Small intestine (tissue), 7 donors: ENCODE results near the gene UNC13D. TPM values are rescaled to one million over a fixed set of nuclear protein-coding genes. Genes with fewer than 3 reads are reported as not detected.
A peak's percentile ranks its signal among the peaks of the same experiment; 100 is the strongest.

ENCODE experiments used
- DNase-seq, 2 donors: peaks; one replicate each; pipeline versions ENCODE4 v3.0.0 to v3.0.0-alpha.2; 2013
- FAIRE-seq: peaks from 2 replicates; lab custom pipeline; 2012; peaks lifted over from hg19 to GRCh38; lab: Jason Lieb, UNC
- H3K27ac ChIP-seq, 3 donors: one replicate each; pipeline ENCODE4 v1.5.1; 2013; ENCODE audit warnings: low read length in 2 of 3, mild to moderate bottlenecking in 2 of 3, control low read depth in 1 of 3, inconsistent platforms in 1 of 3, low read depth in 1 of 3, moderate library complexity in 1 of 3
- H3K27me3 ChIP-seq, 3 donors: one replicate each; pipeline ENCODE4 v1.6.1; 2013; ENCODE audit warnings: low read length in 3 of 3, inconsistent platforms in 1 of 3; ENCODE audit not compliant: control insufficient read depth in 3 of 3, insufficient read depth in 3 of 3
- H3K36me3 ChIP-seq, 3 donors: one replicate each; pipeline ENCODE4 v1.6.1; 2013; ENCODE audit warnings: low read length in 3 of 3, inconsistent platforms in 1 of 3, low read depth in 1 of 3, mild to moderate bottlenecking in 1 of 3, moderate library complexity in 1 of 3; ENCODE audit not compliant: control insufficient read depth in 3 of 3, insufficient read depth in 2 of 3
- H3K4me1 ChIP-seq, 3 donors: one replicate each; pipeline ENCODE4 v1.6.1; 2013; ENCODE audit warnings: low read length in 2 of 3, inconsistent platforms in 1 of 3, low read depth in 1 of 3, mild to moderate bottlenecking in 1 of 3, moderate library complexity in 1 of 3; ENCODE audit not compliant: control insufficient read depth in 3 of 3, insufficient read depth in 2 of 3
- H3K4me3 ChIP-seq, 3 donors: one replicate each; pipeline ENCODE4 v1.5.1; 2013; ENCODE audit warnings: low read length in 3 of 3, control low read depth in 1 of 3, inconsistent platforms in 1 of 3, low read depth in 1 of 3, mild to moderate bottlenecking in 1 of 3, moderate library complexity in 1 of 3
- H3K9me3 ChIP-seq, 2 donors: one replicate each; pipeline ENCODE4 v1.6.1; 2013; ENCODE audit warnings: low read depth in 1 of 2, low read length in 1 of 2; ENCODE audit not compliant: control insufficient read depth in 2 of 2, insufficient read depth in 1 of 2
- WGBS, 3 donors: extraction: QIAGEN DNeasy Blood & Tissue Kit; methylation state at CpG; one replicate each; pipeline ENCODE4 v1.1.7; 2013; 5-methylcytosine and 5-hydroxymethylcytosine counted together
- polyA plus RNA-seq, 4 donors: library from polyadenylated mRNA; stranded (reverse) in 3 of 4; unstranded in 1 of 4; fragments of 200-250 nt in 3 of 4; fragments of 120-200 nt in 1 of 4; gene quantifications; one replicate each; pipeline versions ENCODE4 v1.2.1 to v1.2.3, GENCODE V29; 2013
- donor health status: healthy with polysubstance abuse.
- donor health status: control.
- donor health status: control.
- donor health status: Bipolar disorder and iron deficiency.
- donor health status: healthy.

Gene UNC13D
- polyA plus RNA-seq, 4 donors, result 8.1 to 40.3 (median 12.6) TPM

GRCh38 chr17:75836605-75837004, 7.6 kb downstream of the UNC13D start:
- H3K36me3 ChIP-seq, result peaks cover 0 to 77% (median 5%) of the 10 kb centered on the region in 3 donors
- H3K27me3 ChIP-seq, result no peaks in the 10 kb centered on the region
- no peak for FAIRE-seq
- 72 to 87% (median 79%) methylated on average over 8 to 9 of the region's 9 CpGs for WGBS, 3 donors
- no peaks in the 10 kb centered on the region for H3K9me3 ChIP-seq
- H3K4me1 ChIP-seq, result no peaks in the 10 kb centered on the region
- no peak for DNase-seq
- H3K4me3 ChIP-seq, result no peak overlapping the region
- no peak overlapping the region for H3K27ac ChIP-seq

- H3K36me3 ChIP-seq, result peaks cover 0 to 79% (median 5%) of the 10 kb centered on the region in 3 donors
- H3K4me1 ChIP-seq, result peaks cover 0 to 3% (median 1%) of the 10 kb centered on the region in 3 donors
- no peak for FAIRE-seq
- DNase-seq, result no peak
- no peaks in the 10 kb centered on the region for H3K27me3 ChIP-seq
- 49 to 75% (median 70%) methylated on average over 9 of the region's 9 CpGs for WGBS, 3 donors
- no peaks in the 10 kb centered on the region for H3K9me3 ChIP-seq
- H3K27ac ChIP-seq, result no peak overlapping the region
- H3K4me3 ChIP-seq, result no peak overlapping the region
These were observed 8.6 kb downstream of the UNC13D start for GRCh38 chr17:75835654-75835987.

DNA sequence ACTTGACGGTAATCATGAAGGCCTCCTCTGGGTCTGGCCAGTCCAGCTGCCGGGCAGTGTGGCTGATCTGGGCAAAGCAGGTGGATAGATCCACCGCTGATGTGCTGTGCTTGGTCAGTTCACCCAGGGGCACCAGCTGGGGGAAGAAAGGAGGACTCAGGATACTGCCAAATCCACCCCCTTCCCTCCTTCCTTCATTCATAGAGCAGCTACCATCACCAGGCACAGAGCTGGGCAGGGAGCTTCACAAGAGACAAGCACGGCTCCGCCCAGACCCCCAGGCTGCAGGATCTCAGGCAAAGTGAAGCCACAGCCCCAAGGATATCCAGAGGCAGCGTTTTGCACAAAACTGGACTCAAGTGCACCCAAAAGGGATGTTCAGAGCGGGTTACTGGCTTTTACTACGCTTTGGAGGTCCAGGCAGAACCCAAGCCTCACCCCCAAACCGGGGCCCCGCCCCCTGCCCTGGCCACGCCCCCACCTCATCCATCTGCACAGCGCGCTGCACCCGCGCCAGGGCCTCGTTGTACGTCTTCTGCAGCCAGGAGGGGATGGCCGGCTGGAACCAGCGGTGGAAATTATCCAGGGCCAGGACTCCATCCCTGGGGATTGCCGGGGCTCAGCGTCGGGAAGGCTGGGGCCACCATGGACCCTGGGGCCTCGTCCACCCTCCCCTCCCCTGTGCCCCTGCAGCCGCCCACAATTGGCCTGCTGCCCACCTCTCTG, 9.1 kb downstream of the UNC13D start:
- DNase-seq, result no peak
- H3K36me3 ChIP-seq, result peaks cover 0 to 79% (median 5%) of the 10 kb centered on the region in 3 donors
- H3K4me3 ChIP-seq, result no peak overlapping the region
- peak overlapping the region in 1 of 3 donors; percentile 3 for H3K27ac ChIP-seq
- FAIRE-seq, result no peak
- H3K4me1 ChIP-seq, result peaks cover 0 to 4% (median 3%) of the 10 kb centered on the region in 3 donors
- H3K9me3 ChIP-seq, result no peaks in the 10 kb centered on the region
- WGBS, 3 donors, result 63 to 71% (median 69%) methylated on average over 23 to 24 of the region's 24 CpGs
- no peaks in the 10 kb centered on the region for H3K27me3 ChIP-seq

DNA sequence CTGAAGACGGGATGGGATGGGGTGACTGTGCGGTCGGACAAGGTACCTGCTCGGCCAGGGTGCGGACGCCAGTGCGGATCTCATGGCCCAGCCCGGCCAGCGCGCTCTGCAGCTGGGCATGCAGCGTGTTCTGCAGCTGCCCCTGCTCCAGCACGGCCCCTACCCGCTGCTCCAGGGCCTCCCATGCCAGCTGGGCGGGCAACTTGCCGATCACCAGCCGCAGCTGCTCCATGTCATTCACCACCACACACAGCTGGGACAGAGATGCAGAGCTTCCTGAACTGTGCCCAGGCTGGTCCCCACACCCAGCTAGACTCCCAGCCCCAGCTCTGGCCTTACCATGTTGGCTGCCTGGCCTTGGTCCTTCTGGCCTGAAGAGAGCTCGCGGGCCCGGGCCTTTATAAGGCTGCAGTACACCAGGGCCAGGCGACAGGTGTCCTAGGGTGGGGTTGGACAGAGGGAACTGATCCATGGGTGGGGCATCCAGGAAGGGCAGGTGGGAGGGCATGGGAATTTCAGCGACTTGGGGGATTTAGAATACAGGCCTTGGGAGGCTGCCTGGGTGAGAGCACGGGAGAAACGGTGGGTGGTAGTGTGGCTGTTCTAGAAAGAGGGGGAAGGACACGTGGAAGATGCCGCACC, 9.8 kb downstream of the UNC13D start:
- H3K27ac ChIP-seq, result no peak overlapping the region
- no peak for DNase-seq
- no peak for FAIRE-seq
- peaks cover 0 to 4% (median 3%) of the 10 kb centered on the region in 3 donors for H3K4me1 ChIP-seq
- 72 to 92% (median 91%) methylated on average over 13 to 25 of the region's 25 CpGs for WGBS, 3 donors
- H3K36me3 ChIP-seq, result peaks cover 0 to 79% (median 2%) of the 10 kb centered on the region in 3 donors
- H3K4me3 ChIP-seq, result no peak overlapping the region
- no peaks in the 10 kb centered on the region for H3K27me3 ChIP-seq
- H3K9me3 ChIP-seq, result no peaks in the 10 kb centered on the region

- Histone ChIP-seq H3K27ac (peak overlapping the region; percentile 12 to 91 (median 47)), H3K9me3 (no peaks in the 10 kb centered on the region), H3K4me1 (peaks cover 0 to 10% (median 3%) of the 10 kb centered on the region in 3 donors), H3K36me3 (peaks cover 0 to 84% (median 3%) of the 10 kb centered on the region in 3 donors), H3K4me3 (no peak overlapping the region), H3K27me3 (no peaks in the 10 kb centered on the region)
- WGBS, 3 donors, result 50 to 73% (median 53%) methylated on average over 19 to 20 of the region's 20 CpGs
- no peak for DNase-seq
- FAIRE-seq, result no peak
These were observed 11.4 kb downstream of the UNC13D start for GRCh38 chr17:75832652-75833400.

DNA sequence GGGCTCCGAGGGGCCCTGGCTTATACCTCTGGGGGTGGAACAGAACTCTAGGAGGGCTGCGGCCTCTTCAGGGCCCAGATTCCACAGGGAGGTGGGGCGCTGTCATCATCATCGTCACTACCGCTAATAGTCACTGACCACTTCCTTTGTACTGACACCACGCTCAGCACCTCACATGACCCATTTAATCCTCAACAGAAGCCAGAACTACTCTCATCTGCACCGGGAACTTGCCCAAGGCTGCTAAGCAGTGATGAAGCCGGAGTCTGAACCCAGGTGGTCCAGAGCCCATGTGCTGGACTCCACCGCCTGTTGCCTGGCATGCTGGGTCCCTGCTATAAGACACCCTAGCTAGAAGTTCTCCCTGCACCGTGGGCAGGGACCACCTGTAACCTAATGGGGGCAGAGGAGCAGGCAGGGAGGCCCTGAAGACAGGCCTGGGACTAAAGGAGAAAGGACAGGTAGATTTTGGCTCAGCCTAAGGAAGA, 12.0 kb downstream of the UNC13D start:
- peak overlapping the region; percentile 12 to 91 (median 47) for H3K27ac ChIP-seq
- WGBS, 3 donors, result 71 to 83% (median 73%) methylated on average over 10 of the region's 10 CpGs
- peaks cover 0 to 87% (median 3%) of the 10 kb centered on the region in 3 donors for H3K36me3 ChIP-seq
- DNase-seq (peak in 1 of 2 donors; percentile 54), FAIRE-seq (no peak)
- peaks cover 0 to 16% (median 3%) of the 10 kb centered on the region in 3 donors for H3K4me1 ChIP-seq
- no peaks in the 10 kb centered on the region for H3K27me3 ChIP-seq
- no peaks in the 10 kb centered on the region for H3K9me3 ChIP-seq
- H3K4me3 ChIP-seq, result no peak overlapping the region

DNA sequence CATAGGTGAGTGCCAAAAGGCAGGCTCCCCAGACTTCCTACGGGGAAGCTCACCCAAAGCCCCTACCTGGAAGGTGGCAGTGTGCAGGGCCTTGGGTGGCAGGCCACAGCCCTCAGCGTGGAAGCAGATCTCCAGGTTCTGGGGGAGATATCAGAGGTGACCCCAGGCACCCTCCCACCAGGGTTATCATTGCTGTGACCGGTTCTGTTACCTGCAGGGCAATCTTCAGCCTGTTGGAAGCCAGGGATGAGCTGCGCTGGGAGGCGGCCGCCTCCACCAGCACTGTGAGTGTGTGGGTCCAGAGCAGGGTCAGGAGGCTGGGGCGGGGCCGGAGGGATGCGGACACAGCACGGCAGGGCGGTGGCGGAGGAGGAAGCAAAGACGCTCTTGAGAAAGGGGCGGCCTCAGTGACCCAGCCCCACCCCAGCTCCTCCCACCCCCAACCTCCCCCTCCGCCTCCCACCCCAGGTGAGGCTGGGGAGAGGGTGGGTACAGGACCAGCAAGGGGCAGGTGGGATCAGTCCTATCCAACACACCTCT, 13.1 kb downstream of the UNC13D start:
- WGBS, 3 donors, result 56 to 84% (median 68%) methylated on average over 14 to 15 of the region's 15 CpGs
- peaks cover 0 to 90% (median 3%) of the 10 kb centered on the region in 3 donors for H3K36me3 ChIP-seq
- H3K27ac ChIP-seq, result no peak overlapping the region
- FAIRE-seq (no peak), DNase-seq (peak in 1 of 2 donors; percentile 29)
- H3K27me3 ChIP-seq, result no peaks in the 10 kb centered on the region
- H3K4me3 ChIP-seq, result no peak overlapping the region
- H3K4me1 ChIP-seq, result peaks cover 0 to 20% (median 3%) of the 10 kb centered on the region in 3 donors
- no peaks in the 10 kb centered on the region for H3K9me3 ChIP-seq
